ENCODE data around the gene CLIC5.
"Not testable (repeated sequence)": the region's sequence is repeated elsewhere in the genome, so short reads cannot be mapped to it uniquely, and the experiment has no call there.

Gene CLIC5

DNA sequence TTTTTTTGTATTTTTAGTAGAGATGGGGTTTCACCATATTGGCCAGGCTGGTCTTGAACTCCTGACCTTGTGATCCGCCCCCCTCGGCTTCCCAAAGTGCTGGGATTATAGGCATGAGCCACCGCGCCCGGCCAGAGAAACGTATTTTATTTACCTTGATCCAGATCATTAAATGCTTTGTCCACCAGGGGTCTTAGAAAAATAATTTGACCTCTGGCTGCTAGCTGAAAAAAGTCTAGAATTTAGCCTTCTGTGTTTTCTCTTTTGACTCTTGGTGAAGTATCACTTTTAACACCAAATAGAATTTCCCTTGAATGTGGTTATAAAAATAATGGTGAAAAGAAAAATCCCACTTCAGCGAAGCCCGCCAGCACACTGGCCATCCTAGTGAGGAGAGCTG lies 89.2 kb downstream of the CLIC5 start:
- not testable (repeated sequence) for DNase-seq (ENCODE audit: low spot score)

DNA sequence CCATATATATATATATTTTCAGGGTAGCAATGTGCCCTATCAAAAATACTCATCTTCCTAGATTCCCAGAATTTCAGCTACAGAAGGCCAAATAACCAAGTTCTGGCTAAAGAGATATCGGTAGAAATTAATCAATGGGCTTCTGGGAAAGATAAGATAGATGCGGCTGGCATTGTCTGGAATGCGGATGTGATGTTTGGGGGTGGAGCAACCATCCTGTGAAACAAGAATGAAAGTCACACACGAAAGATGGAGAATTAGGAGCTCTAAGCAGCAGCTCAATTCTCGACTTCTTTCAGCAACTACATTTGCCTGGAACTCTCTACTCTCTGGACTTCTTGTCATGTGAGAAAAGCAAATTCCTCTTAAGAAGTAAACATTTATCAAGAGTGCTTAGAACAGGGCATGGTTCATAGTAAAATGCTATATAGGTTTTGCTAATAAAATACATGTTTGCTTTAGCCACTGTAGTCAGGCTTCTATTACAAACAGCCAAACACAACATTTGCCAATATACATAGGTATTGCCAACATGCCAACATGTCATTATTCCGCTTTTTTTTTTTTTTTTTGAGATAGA lies 90.8 kb downstream of the CLIC5 start:
- DNase-seq (ENCODE audit: low spot score), result no peak

DNA sequence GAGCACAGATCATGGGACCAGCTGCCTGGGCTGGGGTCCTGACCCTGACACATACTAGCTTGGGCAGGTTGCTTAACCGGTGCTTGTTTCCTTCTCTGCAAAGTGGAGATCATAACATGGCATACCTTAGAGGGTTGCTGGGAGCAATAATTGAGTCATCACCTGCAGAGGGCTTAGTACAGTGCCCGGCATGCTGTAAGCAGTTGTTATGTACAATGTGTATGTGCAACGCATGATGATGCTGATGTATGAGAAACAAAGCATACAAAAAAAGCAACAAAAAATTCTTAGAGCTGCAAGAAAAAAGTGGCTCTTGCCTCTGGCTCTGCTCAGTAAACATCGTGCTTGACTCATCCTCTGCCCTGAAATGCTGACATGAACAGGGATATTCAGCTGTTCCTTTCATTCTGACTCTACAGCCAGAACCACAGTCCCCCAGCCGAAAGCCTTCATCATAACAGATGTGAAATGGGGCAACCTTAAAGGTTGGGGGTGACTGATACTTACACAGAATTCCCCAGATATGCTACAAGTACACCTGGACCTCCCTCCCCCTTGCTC lies 91.7 kb downstream of the CLIC5 start:
- DNase-seq (ENCODE audit: low spot score), result peak; percentile 44

DNA sequence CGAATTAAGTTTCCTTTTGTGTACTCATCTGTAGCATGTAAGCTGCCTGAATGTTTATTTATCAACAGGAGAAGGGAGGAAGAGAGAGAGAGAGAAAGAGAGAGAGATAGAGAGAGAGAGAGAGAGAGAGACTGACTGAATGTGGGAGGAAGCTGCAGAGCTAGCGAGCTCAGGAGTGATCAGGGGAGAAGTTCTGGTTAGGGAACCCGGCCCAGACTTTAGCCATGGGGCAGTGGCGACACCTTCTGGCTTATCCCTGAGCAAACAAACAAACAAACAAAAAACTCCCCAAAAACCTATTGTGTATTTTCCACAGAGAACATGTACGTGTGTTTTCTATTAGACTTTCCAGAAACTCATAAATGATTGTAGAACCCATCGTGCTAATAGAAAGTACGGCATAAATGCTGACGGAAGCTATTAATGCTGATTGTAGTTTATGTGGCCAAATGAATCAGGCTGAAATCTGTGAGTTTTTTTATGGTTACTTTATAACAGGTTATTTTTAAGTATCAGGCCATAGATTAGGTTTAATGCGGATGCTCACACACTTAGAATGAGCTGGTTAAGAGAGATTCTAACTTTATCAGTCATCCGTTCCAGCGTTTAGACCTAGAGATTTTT lies 92.8 kb downstream of the CLIC5 start:
- DNase-seq (ENCODE audit: low spot score), result peak; percentile 88

DNA sequence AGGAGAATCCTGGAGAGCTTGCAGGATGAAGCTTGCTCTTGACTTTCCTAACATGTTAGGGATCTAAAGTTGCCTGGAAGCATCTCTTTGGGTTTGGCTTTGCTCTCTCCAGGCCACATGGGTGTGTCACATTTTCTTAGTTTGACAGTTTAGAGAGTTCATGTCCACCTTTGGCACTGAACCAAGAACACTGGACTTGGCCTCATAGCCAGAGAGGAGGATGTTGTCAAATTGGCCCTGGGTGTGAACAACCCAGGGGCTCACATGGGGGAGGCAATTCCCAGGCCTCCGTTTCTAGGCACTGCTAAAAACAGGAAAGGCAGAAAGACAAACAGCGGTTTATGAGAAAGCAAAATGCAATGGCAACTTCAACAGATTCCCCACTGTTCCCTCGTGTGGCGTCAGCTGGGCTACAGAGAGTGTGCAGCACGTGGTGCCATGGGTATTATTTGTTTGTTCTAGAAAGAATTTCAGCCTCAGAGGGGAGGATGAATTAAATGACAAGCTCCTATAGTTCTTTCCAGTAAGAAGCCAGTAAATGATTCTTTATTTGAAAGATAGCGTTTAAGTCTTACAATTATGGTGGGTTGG lies 93.9 kb downstream of the CLIC5 start:
- DNase-seq (ENCODE audit: low spot score), result no peak

DNA sequence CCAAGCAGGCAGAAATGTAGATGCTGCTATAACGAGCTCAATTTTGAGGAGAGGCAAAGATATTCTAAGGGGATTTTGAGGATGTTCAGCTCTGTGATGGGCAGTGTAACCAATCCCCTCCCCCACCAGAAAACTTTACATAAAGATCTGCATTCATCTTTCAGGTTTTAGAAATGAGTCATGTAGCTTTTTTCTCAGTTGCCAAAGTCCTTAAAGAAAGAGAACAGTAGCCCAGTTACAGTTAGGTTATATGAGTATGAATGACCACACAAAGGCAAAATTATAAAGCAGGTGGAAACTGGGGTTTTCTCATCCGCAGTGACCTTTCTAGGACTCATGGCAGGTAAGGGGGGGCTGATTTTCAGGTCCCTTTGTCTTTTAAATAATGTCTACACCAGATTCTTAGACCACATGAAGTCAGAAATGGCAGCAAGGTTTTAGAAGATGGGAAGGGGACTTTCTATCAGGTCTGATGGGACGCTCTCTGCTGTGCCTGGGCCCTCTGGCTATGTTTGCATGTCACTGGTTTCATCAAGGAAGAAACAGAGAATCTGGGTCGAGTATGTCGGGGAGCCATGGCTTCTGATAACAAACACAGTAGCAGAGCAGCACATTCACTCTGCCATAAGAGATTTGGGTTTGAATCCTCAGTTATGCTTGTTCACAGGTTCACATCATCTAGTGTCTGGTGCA lies 94.7 kb downstream of the CLIC5 start:
- no peak for DNase-seq (ENCODE audit: low spot score)

DNA sequence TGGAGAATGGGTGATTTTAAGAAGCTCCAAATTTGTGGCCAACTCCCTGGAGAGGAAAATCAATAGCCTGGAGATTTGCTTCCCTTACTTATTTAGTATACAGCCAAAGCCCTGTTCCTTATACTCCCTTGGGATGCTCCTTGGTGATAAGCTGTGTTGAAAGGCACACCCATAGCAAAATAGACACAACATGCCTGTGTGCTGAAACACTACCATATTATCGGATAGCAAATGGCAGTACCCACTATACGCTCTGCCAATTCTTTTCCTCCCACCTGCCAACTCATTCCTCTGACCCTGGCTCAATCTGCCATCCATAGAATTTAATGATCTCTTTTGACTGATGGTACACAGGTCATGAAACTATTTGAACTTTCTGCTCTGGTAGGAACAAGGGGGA lies 98.2 kb downstream of the CLIC5 start:
- no peak for DNase-seq (ENCODE audit: low spot score)

DNA sequence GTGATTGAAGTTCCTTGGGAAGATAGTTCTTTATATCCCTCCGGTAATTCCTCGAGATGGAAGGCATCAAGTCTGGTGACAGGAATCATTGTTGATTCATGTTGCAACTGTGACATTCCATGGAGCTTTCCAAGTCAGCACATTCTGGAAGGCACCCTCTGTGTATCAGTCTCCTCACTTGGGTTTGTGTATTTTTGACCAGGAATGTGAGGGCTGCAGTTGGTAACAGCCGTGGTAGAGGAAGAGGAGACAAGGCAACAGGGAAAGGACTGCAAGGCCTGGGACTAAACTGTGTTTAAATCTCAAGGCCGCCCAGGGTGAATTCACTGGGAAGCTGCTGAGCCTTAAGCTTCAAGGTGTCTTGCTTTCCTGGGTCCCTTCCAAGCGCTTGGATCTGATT lies 99.0 kb downstream of the CLIC5 start:
- no peak for DNase-seq (ENCODE audit: low spot score)

DNA sequence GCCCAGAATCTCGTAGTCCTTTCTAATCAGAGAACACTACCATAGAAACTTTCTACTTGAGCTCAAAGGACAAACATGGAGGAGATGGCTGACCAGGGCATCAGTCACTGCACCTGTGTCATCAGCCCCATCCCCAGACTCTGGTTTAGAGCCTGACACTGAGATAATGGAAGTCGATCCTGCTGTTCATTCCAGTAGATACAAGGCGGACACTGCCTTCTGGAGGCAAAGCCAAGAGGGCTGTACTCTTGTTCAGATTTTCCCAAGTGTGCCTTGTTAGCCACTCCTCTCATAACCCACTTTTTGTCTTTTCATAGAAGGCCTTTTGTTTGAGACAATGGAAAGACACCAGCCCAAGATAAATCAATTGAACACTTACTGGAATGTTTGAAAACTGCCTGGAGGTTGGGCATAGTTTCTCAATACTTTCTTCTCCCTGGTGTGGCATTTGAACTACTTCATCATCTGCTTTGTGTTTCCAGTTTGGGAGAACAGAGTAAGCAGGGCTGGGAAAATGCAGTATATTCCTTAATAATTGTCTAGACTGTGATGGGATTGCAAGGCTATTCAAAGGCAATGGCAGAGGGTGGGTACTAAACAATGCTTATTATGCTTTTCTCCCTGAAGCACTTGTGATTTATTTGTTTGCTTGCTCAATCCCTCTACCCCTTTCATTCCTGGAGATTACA lies 99.7 kb downstream of the CLIC5 start:
- DNase-seq (ENCODE audit: low spot score), result no peak

DNA sequence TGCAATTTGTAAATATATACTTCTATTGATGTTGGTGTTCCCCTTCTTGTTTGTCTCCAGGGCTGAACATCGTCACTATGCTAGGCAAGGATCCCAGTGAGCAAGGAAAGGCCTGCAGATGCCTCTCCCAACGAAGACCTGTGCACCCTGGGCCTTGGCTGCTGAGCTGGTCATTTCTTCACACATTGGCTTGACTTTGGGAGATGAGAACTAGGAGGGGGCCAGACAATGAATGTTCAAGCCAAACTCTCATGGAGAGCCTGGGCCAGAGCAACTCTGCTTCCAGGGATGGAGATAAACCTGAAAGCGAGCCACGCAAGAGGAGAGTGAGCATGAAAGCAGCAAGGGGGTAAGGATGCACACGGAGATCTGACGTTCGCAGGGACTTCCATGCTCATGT lies 104.0 kb downstream of the CLIC5 start:
- no peak for DNase-seq (ENCODE audit: low spot score)

DNA sequence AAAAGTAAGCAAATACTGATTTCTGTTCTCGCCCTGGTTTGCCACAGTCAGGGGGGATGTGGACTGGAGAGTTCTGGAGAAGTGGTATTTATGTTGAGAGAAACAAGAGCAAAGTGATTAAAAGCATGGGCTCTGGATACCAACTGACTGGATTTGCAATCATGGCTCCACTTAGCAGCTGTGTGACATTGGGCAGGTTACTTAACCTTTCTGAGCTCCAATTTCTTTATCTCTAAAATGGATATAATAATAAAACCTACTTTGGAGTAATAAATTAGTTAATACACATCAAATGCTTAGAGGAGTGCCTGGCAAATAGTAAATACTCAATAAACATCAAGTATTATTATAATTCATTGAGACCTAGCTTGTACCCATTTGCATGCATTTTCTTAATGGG lies 111.7 kb downstream of the CLIC5 start:
- DNase-seq (ENCODE audit: low spot score), result no peak

DNA sequence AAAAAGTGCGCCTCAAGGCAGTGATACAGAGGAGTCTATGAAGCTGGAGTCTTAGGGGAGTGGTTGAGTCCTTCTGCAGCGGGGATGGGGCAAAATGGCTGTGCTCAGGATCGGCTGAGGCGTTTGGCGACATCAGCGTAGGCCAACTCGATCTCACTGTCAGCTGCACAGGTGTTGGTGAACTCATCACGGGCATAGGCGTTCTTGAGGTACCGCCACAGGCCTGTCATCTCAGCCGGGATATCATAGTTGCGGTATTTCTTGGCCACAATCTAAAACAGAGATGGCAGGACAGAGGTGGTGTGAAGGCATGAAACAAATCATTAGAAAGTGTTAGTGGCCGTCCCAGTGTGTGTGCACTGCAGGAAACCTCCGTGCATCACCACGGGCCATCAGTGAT lies 112.7 kb downstream of the CLIC5 start:
- no peak for DNase-seq (ENCODE audit: low spot score)

DNA sequence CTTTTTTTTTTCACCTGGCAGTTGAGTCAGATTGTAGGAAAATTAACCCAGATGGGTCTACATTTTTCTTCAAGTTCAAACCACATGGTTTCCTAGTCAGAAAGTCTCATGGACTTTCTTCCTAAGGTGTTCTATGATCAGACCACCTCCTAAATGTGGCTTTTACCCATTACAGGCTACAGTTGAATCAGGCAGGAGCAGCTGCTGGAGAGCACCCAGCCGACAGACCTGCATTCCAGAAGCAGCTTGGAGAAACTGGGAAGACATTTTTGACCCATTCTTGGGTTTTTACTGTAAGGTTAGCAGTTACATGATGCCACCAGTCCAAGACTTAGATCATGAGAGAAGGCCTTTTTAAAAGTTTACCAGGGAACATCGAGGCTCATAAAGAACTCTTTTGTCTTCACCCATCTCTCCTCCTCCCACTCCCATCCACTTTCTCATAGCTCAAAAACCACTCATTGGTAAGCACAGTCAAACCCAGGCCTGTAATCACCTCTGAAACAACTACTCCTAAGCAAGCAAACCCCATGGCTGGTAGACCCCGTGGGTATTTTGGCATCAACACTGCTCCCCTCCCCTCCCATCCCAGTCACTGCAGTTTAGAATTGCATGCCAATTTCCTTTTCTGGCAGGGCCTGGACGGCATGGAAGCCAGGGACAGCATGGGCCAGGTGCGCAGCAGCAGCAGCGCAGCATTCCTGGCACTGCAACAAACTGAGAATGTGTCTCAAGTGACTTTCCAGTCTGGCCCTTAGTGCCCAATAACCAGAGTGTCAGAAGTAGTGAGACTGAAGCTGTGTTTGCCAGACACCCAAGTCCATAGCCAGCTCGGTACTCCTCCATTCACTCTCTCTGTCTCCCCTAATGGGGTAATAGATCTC lies 113.7 kb downstream of the CLIC5 start:
- no peak for DNase-seq (ENCODE audit: low spot score)

DNA sequence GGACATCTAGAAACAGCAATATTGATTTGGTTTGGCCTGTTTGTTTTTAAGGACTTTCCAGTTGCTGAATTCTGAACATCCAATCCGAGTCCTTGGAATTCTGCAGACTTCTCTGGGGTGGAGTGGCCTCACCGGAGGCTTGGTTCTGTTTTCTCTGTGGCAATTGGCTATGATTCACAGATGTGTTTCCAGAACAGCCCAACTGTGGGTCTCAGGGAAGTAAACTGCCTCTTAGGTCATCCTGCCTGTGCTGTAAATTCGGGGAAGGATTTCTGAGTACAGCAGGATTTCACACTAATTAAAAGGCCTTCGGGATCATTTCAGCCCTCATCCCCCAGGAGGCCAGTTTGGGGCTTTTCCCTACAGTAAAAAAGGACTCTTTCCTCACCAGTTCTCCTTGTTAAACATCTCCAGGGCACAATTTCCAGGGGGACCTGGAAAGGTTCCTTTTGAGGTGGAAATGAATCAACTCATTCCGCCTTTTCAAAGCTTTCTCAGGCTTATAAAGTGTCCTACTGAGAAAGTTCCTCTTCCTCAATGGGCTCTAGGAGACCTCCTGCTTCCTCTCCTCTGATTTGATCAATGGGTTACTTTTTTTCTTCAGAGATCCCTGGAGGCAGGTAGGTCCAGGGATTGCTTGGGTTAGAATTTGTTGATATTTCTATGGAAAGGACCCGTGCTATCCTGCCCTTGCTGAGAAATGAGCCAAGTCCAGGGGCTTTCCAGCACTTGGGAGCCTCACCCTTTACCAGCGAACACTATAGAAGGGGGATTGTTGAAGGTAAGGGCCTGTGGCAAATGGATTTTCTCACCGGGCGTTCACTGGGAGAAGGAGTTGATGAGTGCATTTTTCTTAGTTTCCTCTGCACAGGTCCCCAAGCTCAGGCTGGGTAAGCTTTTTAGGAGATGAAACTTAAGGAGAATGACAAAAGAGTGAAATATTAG lies 114.6 kb downstream of the CLIC5 start:
- DNase-seq (ENCODE audit: low spot score), result peak; percentile 68

DNA sequence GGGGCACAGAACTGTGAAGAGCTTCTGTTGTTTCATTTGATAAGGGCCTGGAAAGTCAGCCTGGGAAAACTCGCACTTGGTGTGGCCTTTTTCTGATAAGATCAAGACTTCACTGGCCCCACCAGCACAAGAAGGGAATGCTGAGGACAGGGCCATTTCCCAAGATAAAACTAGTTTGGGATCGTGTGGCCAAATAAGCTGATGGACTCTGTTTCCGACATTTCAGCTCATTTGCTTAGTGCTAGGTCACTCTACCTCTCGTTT lies 116.0 kb downstream of the CLIC5 start:
- DNase-seq (ENCODE audit: low spot score), result no peak

DNA sequence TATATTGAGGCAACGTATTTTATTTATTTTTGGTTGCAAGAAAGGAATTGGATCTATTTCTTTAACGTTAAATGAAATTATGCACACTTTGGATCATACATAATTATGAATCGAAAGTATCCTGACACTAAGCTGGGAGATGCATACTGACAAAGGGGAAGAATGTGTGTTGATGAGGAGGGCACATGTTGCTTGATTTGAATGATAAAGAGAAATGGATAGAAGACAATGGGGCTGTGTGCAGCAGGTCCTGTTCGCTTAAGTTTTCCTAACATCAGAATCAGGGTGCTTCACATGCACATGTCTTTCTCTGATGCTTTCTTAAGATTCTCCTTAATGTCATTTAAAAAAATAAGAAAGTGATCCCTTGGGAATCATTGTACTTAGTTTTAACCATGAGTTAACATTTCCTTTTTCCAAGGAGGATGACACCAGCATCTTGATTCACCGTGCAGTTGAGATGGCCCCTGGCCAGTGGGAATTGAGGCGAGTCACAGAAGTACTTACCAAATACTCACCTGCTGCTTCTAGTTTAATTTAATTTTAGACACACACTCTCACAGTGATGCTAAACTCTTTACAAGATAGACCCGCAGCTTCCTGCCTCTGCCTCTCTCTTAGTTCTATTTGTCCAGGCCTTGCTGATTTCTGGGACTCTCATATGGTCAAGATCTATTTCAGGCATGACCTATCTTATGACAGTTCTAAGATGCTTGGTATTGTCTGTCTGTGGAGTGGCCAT lies 116.5 kb downstream of the CLIC5 start:
- no peak for DNase-seq (ENCODE audit: low spot score)

DNA sequence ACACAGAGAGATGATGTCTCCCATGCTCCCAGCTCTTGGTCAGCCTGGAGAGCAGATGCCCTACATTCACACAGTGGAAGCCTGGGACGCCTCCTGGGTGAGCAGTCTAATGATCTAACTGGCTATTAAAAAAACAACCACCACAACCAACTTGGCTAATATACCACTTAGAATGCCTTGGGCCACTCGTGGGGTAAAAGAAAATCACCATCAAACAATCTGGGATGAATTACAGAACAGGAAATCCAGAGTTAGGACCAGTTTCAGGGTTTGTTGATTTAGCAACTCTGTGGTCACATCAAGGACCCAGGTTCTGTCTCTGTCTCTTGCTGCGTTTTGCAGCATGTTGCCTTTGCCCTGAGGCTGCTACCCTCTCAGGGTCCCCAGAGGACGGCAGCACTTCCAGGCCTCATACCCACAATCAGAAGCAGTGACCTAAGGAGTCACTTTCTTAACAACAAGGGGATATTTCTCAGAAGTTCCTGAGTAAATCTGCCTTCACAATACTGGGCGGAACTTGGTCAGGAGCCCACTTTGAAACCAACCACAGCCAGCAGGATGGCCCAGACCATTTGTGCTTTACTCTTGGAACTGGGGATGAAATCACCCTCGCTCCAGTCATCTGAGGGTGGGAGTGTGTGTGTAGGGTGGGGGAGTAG lies 118.7 kb downstream of the CLIC5 start:
- peak; percentile 60 for DNase-seq (ENCODE audit: low spot score)

DNA sequence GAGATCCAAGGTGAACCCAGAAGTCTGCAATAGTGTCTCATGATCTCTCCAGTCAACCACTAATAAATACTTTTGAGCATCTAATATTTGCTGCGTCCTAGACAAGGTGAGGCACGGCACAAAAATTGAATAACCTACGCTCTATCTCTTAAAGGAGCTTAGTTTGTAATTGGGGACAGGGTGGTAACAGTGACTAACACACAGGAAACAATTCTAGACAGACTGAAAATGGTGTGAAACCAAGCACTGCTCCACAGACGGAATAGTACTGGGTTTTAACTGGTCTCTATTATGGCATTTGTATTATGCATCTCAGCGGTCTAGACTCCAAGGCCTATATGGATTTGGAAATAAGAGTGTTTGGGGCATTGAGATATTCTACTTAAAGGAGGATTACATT lies 120.1 kb downstream of the CLIC5 start:
- no peak for DNase-seq (ENCODE audit: low spot score)

DNA sequence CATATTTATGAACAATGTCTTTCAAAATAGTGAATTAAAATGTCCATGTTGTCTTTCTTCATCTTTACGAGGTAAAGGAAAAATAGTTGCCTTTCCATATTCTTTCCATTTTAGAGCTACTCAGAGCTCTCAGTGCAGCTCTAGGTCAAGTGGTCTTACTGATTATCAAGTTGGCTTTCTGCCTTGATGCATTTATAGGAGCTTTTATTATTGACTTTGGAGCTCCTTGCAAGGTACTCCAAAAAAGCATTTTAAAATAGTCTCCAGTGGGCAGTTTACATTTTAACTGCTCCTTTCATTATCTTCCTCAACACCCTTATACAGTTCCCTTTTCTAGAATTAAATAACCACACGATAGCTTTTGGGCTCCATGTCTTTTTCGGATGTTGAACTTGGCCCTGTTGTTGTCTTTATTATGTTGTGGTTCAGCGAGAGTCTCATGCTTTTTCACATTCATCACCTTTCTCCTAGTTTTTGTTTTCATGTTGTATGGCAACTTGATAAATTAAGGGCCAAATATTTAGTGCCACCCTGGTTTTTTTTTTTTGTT lies 122.9 kb downstream of the CLIC5 start:
- no peak for DNase-seq (ENCODE audit: low spot score)

Measured in GM03348 (cell line).